HG02798 (cell line): ENCODE results near the gene ATRAID.
"Not testable (repeated sequence)": the region's sequence is repeated elsewhere in the genome, so short reads cannot be mapped to it uniquely, and the experiment has no call there.

ENCODE experiments used
- ATAC-seq: cut with Tn5 transposase; IDR thresholded peaks from one replicate; pipeline ENCODE4 v1.9.1; 2021; ENCODE audit warnings: mild to moderate bottlenecking; ENCODE audit not compliant: unreplicated experiment, poor library complexity

The ATRAID gene

GRCh38 chr2:27211943-27212625, at the start of gene ATRAID, which contains the start of gene SLC5A6:
Gene ATRAID (plus strand): TSS chr2:27212041. CDS start chr2:27212369, 328 bp downstream.
Gene SLC5A6 (minus strand): TSS chr2:27212268. CDS start chr2:27207650, 4,618 bp downstream.
- peak; percentile 85 for ATAC-seq

- no peak for ATAC-seq
Measured at GRCh38 chr2:27162151-27163121, 49.4 kb upstream of the ATRAID start.

- ATAC-seq, result no peak
Measured at GRCh38 chr2:27164960-27165763, 46.7 kb upstream of the ATRAID start.

- ATAC-seq, result no peak
Measured at GRCh38 chr2:27170581-27171337, 41.1 kb upstream of the ATRAID start.

GRCh38 chr2:27171351-27171848, 40.4 kb upstream of the ATRAID start:
- no peak for ATAC-seq

GRCh38 chr2:27174638-27175037, 37.2 kb upstream of the ATRAID start:
- ATAC-seq, result no peak

GRCh38 chr2:27175330-27175729, 36.5 kb upstream of the ATRAID start:
- no peak for ATAC-seq

- not testable (repeated sequence) for ATAC-seq
Measured at GRCh38 chr2:27175781-27176180, 36.1 kb upstream of the ATRAID start.

GRCh38 chr2:27177441-27178351, 34.1 kb upstream of the ATRAID start:
- no peak for ATAC-seq

- no peak for ATAC-seq
Measured at GRCh38 chr2:27178469-27178868, 33.4 kb upstream of the ATRAID start.

GRCh38 chr2:27179344-27180000, 32.4 kb upstream of the ATRAID start:
- ATAC-seq, result no peak

- no peak for ATAC-seq
Measured at GRCh38 chr2:27182346-27182745, 29.5 kb upstream of the ATRAID start.

GRCh38 chr2:27184115-27184514, 27.7 kb upstream of the ATRAID start:
- ATAC-seq, result no peak

- no peak for ATAC-seq
Measured at GRCh38 chr2:27185331-27186026, 26.4 kb upstream of the ATRAID start.

- no peak for ATAC-seq
Measured at GRCh38 chr2:27186613-27187345, 25.1 kb upstream of the ATRAID start.

- no peak for ATAC-seq
Measured at GRCh38 chr2:27189989-27190388, 21.9 kb upstream of the ATRAID start.
